NCI-H526 treated with DMSO at 0.1 percent for 48 hours (cell line): ENCODE measurements around the gene CARMIL3.

ENCODE experiments used
- DNase-seq: peaks from one replicate; lab custom pipeline; 2025; lab: John Stamatoyannopoulos, UW

Gene CARMIL3

GRCh38 chr14:24063263-24063836, 11.5 kb downstream of the CARMIL3 start:
- DNase-seq = no peak

- DNase-seq = no peak
Observed at GRCh38 chr14:24064091-24064795, 12.4 kb downstream of the CARMIL3 start.

- DNase-seq = no peak
Observed at GRCh38 chr14:24064856-24065255, 13.0 kb downstream of the CARMIL3 start.

GRCh38 chr14:24065408-24065807, 13.6 kb downstream of the CARMIL3 start:
- DNase-seq = no peak

- no peak for DNase-seq
Observed at GRCh38 chr14:24066496-24067132, 14.8 kb downstream of the CARMIL3 start.

- no peak for DNase-seq
Observed at GRCh38 chr14:24067133-24068082, 15.6 kb downstream of the CARMIL3 start.

- DNase-seq = no peak
Observed at GRCh38 chr14:24068711-24069410, 17.1 kb downstream of the CARMIL3 start.

- no peak for DNase-seq
Observed at GRCh38 chr14:24069411-24069735, 17.6 kb downstream of the CARMIL3 start.

- DNase-seq = peak; percentile 49
Observed at GRCh38 chr14:24070285-24071143, 18.7 kb downstream of the CARMIL3 start.

- no peak for DNase-seq
Observed at GRCh38 chr14:24071144-24071697, 19.4 kb downstream of the CARMIL3 start, which contains the start of gene CPNE6. Gene CPNE6 (plus strand): TSS chr14:24071562. CDS start chr14:24072937, 1,375 bp downstream.

- DNase-seq = no peak
Observed at GRCh38 chr14:24071836-24072430, 20.1 kb downstream of the CARMIL3 start.

GRCh38 chr14:24072436-24072835, 20.6 kb downstream of the CARMIL3 start:
- no peak for DNase-seq

- DNase-seq = no peak
Observed at GRCh38 chr14:24072881-24073877, 21.4 kb downstream of the CARMIL3 start.

- no peak for DNase-seq
Observed at GRCh38 chr14:24074625-24075484, 23.0 kb downstream of the CARMIL3 start.

- no peak for DNase-seq
Observed at GRCh38 chr14:24075485-24076301, 23.9 kb downstream of the CARMIL3 start.

- no peak for DNase-seq
Observed at GRCh38 chr14:24076302-24076601, 24.4 kb downstream of the CARMIL3 start.

GRCh38 chr14:24077086-24077485, 25.3 kb downstream of the CARMIL3 start:
- no peak for DNase-seq
